Measurements from ENCODE around the gene PHRF1.
"Not testable (repeated sequence)": the region's sequence is repeated elsewhere in the genome, so short reads cannot be mapped to it uniquely, and the experiment has no call there.

Gene PHRF1

DNA sequence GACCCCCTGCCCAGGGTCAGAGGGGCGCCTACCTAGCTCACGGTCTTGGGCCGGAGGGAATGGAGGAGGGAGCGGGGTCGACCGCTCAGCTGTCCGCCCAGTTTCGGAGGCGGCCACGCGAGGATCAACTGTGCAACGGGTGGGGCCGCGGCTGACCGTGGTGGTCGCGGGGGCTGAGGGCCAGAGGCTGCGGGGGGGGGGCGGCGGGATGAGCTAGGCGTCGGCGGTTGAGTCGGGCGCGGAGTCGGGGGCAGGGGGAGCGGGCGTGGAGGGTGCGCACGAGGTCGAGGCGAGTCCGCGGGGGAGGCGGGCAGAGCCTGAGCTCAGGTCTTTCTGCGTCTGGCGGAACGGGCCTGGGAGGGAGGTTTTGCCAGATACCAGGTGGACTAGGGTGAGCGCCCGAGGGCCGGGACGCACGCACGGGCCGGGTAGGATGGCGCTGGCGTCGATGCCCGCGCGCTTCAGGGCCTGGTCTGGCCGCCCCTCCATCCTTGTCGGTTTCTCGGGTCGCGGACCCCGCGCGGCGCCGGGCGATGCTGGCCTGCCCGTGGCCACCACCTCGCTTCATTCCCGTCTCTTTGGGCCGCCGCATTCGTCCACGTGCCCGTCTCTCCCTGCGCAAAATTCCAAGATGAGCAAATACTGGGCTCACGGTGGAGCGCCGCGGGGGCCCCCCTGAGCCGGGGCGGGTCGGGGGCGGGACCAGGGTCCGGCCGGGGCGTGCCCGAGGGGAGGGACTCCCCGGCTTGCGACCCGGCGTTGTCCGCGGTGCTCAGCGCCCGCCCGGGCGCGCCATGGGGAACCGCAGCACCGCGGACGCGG is 60.5 kb downstream of the PHRF1 start, which contains the start of gene DRD4:
Gene DRD4 (plus strand): TSS at position 759 of the 822 bp plus-strand sequence. CDS start 36 bp downstream, at position 795.
- DNase-seq = no peak

DNA sequence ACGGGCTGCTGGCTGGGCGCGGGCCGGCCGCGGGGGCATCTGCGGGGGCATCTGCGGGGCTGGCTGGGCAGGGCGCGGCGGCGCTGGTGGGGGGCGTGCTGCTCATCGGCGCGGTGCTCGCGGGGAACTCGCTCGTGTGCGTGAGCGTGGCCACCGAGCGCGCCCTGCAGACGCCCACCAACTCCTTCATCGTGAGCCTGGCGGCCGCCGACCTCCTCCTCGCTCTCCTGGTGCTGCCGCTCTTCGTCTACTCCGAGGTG is 61.0 kb downstream of the PHRF1 start:
- DNase-seq = no peak

DNA sequence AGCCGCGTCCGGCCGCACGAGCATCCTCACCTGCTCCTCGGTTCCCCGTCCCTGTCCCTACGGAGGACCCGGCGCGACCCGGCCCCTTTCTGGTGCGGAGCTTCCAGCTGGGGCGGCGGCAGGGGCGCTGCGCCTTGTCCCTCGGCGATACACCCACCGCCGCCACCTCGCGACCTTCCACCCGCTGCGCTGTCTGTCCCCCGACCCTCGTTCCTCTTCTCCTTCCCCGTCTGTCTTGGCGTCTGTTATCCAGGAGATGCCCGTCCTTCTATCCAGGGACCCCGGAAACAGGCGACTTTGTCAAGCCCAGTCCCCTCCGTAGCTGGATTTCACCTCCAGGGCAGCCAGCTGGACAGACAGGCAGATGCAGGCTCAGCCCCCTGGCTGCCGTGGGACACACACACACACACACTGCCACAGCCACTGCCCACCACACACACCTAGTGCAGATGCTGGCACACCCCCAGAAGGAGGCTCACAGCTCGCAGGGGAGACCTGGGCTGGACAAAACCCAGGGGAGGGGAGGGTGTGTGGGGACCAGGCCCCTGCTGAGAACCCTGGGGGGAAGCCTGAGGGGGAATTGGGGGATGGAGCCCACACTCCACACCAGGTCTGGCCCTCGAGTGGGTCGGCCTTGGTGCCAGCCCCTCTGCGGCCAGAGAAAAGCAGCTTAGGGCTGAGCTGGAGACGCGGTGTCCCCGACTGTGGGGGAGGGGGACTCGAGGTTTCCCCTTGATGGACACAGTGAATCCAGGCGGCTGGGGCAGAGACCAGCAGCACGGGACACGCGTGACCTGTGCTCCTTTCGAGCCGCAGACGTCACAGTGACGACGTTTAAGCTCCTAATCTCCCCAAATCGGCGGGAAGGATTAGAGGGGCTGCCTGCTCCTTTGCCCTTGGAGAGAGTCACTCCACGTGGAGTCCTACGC is 61.6 kb downstream of the PHRF1 start:
- no peak for DNase-seq

DNA sequence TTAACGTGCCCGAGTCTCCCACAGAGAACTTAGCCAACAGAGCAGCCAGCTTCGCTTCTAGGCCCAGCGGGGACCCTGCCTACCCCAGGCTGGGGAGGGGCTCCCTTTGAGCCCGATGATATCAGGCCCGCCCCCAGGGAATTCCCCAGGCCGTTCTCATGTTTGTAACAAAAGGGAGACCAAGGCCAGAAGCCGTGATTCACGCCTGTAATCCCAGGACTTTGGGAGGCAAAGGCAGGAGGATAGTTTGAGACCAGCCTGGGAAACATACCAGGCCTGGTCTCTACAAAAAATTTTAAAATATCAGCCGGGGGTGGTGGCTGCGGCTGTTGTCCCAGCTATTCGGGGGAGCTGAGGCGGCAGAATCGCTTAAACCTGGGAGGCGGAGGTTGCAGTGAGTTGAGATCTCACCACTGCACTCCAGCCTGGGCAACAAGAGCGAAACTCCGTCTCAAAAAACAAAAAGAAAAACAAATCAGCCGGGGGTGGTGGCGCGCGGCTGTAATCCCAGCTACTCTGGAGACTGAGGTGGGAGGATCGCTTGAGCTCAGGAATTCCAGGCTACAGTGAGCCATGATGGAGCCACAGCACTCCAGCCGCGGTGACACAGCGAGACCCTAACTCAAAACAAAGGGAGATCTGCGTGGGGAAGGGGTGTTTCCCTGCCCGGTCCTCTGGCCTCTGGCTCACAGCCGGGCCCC is 62.5 kb downstream of the PHRF1 start:
- DNase-seq = no peak

DNA sequence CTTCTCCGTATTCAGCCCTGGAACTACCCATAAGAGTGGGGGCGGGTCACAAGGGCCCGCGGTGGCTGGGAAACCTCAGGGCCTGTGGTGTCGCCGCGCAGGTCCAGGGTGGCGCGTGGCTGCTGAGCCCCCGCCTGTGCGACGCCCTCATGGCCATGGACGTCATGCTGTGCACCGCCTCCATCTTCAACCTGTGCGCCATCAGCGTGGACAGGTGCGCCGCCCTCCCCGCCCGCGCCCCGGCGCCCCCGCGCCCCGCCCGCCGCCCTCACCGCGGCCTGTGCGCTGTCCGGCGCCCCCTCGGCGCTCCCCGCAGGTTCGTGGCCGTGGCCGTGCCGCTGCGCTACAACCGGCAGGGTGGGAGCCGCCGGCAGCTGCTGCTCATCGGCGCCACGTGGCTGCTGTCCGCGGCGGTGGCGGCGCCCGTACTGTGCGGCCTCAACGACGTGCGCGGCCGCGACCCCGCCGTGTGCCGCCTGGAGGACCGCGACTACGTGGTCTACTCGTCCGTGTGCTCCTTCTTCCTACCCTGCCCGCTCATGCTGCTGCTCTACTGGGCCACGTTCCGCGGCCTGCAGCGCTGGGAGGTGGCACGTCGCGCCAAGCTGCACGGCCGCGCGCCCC is 63.2 kb downstream of the PHRF1 start:
- DNase-seq = no peak

DNA sequence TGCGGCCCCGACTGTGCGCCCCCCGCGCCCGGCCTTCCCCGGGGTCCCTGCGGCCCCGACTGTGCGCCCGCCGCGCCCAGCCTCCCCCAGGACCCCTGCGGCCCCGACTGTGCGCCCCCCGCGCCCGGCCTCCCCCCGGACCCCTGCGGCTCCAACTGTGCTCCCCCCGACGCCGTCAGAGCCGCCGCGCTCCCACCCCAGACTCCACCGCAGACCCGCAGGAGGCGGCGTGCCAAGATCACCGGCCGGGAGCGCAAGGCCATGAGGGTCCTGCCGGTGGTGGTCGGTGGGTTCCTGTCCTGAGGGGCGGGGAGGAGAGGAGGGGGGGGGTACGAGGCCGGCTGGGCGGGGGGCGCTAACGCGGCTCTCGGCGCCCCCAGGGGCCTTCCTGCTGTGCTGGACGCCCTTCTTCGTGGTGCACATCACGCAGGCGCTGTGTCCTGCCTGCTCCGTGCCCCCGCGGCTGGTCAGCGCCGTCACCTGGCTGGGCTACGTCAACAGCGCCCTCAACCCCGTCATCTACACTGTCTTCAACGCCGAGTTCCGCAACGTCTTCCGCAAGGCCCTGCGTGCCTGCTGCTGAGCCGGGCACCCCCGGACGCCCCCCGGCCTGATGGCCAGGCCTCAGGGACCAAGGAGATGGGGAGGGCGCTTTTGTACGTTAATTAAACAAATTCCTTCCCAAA is 63.9 kb downstream of the PHRF1 start:
- no peak for DNase-seq

DNA sequence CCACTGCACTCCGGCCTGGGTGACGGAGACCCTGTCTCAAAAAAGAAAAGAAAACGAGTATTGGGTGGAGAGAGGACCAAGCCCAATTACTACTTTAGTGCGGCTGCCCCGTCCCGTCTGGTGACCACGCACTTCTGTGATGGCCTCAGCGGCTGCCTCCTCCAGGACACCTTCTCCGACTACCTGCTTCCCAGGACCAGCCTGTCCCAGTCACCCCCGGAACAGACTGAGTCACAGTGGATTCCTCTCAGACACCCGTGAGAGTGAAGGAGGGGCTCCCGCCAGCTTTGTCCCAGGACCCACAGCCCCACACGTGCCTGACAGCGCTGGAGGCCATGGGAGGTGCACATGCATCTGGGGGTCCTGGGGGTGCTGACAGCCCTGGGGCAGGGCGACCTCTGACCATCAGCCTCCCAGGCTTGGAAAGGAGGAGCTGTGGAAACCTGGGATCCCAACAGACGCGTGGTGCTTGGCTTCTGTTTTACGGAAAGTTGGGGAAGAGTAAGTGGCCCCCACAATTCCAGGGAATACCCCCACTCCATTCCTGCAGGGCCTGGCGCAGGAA is 65.6 kb downstream of the PHRF1 start:
- no peak for DNase-seq

DNA sequence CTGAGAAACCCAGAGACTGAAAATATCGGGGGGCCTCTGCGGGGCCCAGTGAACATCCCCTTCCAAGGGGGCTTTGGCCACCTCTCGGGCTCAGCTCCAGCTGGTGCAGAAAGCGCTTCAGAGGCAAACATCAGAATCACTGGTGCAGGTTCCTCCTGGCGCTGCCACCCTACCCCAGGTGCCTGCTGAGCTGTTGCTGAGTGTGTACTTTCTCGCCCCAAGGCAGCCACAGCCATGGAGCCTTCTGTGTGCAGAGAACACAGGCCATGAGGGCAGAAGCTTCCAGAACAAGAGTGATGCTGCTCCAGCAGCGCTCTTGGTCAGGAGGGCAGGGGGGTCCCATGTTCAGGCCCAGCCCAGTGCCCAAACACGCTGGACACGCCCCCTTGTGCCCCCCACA is 67.1 kb downstream of the PHRF1 start:
- DNase-seq = no peak

DNA sequence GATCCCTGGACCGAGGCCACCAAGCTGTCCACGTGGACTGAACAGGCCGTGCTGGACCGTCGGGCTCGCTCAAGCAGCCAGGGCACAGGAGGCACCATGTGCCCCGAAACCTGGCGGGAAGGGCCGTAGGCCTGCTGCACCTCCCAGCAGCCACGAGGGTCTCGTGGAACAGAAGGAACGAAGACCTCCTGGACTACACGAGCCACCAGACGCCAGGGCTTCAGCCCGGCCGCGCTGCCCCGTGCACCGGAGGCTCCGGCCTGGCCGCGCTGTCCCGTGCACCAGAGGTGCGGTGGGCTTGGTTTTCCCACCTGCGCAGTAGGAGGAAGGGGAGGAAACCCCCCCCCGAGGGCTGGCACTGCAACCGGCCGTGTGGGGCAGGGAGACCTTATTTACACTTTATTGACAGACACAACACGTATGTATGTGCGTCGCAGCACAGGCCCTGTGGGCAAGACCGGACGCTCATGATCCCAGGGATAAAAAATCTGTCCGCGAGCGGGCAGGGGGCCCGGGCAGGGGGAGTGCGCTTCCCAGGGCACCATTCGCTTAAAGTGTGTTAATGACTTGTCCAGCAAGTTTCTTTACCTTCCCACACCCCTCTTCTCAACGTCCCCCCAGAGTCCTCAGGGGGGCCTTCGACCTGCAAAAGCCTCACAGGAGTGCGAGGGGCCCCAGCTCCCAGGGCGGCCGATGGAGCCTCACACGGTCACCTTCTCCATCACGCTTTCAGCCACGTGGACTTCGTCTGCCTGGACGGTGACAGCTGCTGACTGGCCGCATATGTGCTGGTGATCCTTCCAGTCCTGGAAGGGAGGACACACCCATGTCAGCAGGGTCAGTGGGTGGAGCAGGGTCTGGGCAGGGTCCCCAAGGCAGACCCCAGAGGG is 67.8 kb downstream of the PHRF1 start:
- DNase-seq = no peak

DNA sequence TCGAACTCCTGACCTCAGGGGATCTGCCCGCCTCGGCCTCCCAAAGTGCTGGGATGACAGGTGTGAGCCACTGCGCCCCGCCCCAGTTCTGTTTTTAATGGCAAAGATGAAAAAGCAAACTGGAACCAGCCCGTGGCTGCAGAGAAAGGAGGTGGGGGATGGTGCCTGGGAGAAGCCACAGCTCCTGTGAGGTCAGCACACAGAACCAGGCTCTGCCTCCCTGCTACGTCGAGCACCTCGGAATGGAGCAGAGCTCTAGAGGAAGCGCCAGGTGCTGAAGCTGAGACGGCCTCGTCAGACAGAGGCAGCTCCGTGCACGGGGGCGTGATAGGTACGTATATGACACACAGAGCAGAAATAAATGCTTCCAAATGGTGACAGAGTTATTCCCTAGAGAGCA is 69.3 kb downstream of the PHRF1 start:
- DNase-seq = no peak

DNA sequence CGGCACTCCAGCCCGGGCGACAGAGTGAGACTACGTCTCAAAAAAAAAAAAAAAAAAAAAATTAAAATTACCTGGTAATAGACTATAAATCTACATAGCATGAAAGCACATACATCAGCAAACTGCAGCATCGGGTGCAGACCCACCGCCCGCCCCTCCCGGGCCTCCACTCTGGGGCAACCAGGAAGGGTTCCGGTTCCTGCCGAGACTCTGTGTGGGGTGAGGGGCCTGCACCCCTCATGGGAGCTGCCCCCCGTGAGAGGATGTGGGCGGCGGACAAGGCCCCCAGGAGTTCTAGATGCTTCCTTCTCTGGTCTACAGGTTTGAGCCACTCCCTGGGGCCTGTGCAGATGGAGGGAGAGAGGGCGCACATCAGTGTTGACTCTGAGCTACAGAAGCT is 69.9 kb downstream of the PHRF1 start:
- no peak for DNase-seq

DNA sequence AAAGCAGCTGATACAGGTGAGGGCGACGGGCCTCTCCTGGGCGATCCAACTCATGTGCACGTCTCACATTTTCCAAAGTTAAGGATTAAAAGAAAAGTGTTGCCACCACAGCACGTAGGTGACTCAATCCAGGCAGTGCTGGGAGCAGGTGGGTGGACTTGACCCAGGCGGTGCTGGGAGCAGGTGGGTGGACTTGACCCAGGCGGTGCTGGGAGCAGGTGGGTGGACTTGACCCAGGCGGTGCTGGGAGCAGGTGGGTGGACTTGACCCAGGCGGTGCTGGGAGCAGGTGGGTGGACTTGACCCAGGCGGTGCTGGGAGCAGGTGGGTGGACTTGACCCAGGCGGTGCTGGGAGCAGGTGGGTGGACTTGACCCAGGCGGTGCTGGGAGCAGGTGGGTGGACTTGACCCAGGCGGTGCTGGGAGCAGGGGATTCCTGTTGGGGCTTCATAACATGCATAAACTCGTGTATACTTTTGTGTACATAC is 71.4 kb downstream of the PHRF1 start:
- DNase-seq = not testable (repeated sequence)

DNA sequence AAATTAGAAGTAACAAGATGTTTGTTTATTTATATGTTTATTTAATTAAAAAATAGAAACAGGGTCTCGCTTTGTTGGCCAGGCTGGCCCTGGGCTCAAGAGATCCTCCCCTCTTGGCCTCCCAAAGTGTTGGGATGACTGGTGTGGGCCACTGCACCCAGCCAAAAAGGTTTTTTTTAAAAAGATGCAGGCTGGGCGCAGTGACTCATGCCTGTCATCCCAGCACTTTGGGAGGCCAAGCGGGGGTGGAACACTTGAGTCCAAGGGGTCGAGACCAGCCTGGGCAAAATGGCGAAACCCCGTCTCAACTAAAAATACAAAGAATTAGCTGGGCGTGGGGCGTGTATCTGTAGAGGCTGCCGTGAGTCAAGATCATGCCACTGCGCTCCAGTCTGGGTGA is 74.2 kb downstream of the PHRF1 start:
- DNase-seq = no peak

DNA sequence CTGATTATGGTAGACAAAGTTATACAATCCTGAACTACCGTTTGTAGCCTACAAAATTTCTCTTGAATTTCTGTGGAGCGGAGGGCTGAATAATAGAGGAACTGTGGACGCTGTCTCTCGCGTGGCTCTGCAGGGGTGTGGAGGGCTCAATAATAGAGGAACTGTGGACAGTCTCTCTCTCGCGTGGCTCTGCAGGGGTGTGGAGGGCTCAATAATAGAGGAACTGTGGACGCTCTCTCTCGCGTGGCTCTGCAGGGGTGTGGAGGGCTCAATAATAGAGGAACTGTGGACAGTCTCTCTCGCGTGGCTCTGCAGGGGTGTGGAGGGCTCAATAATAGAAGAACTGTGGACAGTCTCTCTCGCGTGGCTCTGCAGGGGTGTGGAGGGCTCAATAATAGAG is 76.9 kb downstream of the PHRF1 start:
- DNase-seq = not testable (repeated sequence)

DNA sequence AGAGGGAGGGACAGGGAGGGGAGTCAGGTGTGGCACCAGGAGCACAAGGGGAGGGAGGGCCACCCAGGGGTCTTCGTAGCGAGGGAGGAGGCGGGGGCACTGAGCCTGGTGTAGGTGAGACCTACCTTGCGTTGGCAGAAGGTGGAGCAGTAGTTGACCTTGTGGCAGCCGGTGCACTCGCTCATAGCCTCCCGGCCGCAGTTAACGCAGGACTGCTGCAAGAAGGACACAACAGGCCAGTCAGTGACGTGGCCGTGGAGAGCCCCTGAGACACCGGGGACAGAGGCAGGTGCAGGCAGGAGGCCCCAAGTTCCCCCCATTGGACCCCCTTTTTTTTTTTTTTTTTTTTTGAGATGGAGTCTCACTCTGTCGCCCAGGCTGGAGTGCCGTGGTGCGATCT is 77.6 kb downstream of the PHRF1 start:
- no peak for DNase-seq

DNA sequence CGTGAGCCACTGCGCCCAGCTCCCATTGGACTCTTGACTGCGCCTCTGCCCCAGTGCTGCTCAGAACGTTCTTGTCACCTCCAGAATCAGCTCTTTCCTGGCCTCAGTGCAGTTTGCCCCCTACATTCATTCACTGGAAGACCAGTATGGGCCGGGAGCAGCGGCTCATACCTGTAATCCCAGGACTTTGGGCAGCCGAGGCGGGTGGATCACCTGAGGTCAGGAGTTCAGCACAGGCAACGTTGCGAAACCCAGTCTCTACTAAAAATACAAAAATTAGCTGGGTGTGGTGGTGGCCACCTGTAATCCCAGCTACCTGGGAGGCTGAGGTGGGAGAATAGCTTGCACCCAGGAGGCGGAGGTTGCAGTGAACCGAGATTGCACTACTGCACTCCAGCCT is 78.2 kb downstream of the PHRF1 start:
- not testable (repeated sequence) for DNase-seq

DNA sequence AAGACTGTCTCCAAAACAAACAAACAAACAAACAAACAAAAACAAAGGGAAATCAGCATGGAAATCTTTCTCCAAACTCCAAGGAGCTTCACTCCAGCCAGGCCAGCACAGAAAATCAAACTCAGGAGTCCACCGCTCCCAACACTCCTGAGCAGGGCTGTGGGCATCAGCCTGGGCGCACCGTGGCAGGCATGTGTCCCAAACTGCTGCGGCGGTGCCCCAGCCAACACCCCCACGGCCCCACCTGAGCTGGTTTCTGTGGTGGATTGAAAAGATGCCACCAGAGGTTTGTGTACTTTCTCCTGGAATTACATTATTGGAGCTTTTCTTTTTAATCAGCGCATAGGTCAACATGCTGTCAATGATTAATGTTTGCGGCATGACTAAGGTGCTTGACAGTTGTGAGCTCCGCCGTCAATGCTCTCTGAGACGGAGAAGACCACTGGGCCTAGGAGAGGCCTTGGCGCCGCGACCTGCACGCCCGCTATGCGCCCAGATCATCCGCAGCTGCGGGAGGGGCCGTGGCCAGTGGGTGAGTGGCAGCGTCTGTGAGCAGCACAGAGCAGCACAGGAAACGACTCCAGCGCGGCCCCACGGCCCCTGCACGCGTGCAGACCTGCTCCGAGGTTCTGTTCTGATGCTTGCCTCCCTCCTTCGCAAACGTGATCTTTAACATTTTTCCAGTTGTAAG is 78.9 kb downstream of the PHRF1 start:
- DNase-seq = no peak

DNA sequence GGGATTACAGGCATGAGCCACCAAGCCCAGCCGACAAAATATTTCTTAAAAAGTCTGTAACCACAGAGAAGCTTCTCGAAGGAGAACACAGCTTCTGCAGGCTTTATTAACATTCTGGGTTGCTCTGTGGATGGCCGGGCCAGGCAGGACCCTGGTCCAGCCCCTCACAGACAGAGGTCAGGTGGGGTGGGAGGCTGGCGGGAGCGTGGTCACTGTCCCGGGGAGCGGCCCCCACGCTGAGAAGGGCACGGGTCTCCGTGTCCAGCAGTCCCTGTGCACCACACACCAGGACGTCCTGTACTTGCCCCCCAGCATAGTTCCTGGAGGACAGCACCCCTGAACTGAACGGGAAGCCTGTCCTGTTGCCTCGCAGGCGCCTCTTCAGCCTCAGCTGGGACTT is 80.2 kb downstream of the PHRF1 start:
- no peak for DNase-seq

DNA sequence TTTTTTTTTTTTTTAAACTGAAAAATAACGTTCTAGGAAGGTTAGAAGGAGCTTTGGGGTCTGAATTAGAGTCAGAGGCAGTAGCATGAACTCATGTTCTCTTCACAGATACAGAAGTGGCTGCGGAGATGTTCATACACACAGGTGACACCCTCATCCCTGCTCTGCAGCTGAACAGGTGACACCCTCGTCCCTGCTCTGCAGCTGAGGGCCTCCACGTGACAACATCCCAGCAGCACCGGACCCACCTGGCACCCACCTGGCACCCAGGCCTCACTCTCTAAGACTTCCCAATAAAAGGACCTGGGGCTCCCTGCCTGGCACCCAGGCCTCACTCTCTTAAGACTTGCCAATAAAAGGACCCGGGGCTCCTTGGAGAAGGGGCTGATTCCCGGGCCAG is 80.6 kb downstream of the PHRF1 start:
- no peak for DNase-seq

DNA sequence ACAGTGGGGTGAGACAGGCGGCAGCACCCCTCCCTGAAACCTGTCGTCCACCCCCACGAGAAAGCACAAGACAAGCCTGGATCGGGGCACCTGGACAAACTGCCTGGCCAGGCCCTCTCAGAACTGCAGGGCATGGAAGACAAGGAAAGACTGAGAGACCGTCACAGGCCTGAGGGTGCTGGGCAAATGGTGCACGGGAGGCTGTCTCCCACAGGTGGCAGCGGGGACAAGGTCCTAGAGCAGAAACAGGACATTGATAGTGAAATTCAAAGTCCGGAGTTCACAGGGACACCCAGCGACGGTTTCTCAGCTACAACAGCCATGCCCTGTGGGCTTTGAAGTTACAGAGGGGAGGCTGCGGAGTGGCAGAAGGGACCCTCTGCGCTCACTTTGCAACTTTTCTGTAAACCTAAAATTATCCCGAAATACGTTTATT is 81.4 kb downstream of the PHRF1 start:
- no peak for DNase-seq

Measured in GDM1 (cell line).